Stimulated activated CD4-positive, alpha-beta T cell treated with anti-CD3 and anti-CD28 coated beads, Interleukin-15, amount 100 ng/mL, for 24 hours (primary cell): ENCODE measurements around the gene CA9.

ENCODE experiments used
- DNase-seq: peaks from one replicate; pipeline ENCODE4 v3.0.0-alpha.2; 2020

CA9 gene

DNA sequence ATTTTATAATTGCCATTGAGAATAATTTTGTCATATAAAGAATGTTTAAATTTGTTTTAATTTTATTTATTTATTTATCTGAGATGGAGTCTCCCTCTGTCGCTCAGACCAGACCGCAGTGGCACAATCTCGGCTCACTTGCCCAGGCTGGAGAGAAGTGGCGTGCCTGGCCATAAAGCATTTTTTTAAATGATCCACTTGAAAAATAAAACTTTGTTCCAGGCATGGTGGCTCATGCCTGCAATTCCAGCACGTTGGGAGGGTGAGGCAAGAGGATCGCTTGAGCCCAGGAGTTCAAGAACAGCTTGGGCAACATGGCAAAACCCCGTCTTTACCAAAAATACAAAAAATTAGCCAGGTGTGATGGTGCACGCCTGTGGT, 20.9 kb upstream of the CA9 start:
- DNase-seq, result no peak

DNA sequence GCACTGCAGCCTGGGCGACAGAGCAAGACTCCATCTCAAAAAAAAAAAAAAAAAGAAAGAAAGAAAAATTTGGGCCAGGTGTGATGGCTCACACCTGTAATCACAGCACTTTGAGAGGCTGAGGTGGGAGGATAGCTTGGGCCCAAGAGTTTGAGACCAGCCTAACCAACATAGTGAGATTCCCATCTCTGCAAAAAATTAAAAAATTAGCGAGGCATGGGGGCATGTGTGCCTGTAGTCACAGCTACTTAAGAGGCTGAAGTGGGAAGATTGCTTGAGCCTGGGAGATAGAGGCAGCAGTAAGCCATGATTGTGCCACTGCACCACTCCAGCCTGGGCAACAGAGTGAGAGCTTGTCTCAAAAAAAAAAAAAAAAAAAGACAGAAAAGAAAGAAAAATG, 20.1 kb upstream of the CA9 start:
- DNase-seq, result no peak

DNA sequence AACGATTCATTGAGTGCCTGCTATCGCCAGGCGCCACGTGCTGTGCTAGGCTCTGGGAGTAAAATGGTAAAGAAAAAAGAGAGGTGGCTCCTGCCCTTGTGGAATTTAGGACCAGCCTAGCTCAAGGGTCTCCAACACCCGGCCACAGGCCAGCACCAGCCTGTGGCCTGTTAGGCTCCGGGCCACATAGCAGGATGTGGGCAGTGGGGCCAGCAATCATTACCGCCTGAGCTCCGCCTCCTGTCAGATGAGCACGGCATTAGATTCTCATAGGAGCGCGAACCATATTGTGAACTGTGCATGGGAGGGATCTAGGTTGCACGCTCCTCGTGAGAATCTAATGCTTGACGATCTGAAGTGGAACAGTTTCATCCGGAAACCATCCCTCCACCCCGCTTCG, 17.4 kb upstream of the CA9 start:
- no peak for DNase-seq

DNA sequence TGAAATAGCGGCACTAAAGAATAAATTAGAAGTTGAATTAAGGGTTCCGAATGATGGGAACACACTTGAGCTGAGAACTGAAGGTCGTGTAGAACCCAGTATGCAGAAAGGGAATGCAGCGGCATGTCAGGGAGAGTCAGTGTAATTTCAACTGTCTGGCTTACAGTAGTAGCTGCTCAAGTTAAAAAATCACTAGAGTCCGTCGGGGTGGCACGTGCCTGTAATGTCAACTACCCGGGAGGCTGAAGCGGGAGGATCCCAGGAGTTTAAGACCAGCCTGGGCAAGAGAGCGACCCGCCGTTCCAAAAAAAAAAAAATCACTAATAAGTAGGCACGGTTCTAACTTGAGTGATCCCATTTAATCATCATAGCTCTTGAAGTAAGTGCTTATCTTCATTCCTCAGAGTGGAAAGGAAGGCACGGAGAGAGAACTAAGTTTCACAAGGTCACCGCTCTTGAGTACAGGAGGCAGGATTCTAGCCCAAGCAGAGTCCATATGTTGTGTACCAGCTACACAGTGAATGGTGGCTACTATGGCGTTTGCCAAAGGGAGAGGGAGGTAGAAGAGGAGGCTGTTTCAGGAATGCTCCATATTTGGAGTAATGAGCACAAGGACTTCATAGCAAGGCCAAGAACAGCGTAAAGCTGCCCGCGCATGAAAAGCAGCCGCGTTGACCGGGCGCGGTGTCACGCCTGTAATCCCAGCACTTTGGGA, 16.7 kb upstream of the CA9 start:
- no peak for DNase-seq

DNA sequence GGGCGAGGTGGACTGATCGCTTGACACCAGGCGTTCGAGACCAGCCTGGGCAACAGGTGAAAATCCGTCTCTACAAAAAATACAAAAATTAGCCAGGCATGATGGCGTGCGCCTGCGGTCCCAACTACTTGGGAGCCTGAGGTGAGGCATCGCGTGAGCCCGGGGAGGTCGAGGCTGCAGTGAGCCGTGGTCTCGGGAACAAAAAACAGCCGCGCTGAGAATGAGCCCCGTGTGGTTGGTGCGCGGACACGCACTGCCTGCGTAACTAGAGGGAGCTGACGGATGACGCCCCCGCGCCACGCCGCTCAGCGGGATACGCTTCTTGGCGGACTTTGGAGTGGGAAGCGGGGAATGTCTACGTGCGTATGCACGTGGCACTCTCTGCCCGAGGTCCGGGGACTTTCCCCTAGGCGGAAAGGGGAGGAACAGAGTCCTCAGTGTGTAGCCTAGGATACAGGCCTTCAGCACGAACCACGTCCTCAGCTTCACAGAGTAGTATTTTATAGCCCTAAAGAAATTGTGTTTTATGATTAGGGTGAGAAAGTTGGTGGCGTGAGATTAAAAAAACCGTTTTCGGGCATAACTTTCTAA, 16.1 kb upstream of the CA9 start, which contains the start of gene RMRP:
RMRP (minus strand) TSS at position 474 of the 591 bp plus-strand sequence.
- DNase-seq, result peak; percentile 98

DNA sequence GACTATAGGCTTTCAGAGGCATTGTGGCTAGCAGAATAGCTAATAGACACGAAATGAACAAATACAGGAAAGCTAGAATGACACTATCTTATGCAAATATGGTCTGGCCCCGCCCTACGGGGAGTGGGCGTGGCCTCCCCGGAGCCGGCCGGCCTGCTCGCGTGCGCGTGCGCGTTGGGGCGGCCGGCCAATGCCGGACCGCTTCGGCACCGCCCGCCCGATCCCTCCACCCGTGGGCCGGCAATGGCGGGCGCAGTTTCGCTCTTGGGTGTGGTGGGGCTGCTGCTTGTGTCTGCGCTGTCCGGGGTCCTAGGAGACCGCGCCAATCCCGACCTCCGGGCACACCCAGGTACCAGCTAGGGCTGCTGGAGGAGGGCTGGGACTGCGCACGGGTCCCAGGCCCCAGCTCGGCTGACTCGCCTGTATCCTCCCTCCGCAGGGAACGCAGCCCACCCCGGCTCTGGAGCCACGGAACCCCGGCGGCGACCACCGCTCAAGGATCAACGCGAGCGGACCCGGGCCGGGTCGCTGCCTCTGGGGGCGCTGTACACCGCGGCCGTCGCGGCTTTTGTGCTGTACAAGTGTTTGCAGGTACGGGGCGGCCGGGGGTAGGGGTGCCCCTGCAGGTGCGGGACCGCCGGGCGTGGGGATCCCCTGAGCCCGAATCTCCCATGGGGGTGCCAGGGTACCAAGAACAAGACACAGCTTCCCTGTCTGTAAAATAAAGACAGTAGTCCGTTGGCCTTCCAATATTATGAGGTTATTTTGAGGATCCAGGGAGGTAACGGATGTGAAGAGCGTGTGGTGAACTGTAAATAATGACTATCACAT, 15.4 kb upstream of the CA9 start, which contains the start of gene CCDC107:
CCDC107 (plus strand) TSS at position 156 of the 831 bp plus-strand sequence; CDS start at position 244, 88 bp downstream.
- peak; percentile 87 for DNase-seq

DNA sequence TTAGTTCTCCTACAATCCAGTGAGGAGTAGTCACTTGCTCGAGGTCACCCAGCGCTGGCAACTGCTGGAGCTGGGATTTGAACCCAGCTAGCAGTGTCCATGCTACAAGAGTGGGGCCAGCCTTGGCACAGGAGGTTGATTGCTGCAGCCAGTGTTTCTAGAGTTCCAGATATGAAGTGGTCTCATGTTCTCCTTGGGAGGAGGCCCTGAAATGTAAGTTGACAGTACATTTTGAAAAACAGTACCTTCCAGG, 14.8 kb upstream of the CA9 start:
- peak; percentile 41 for DNase-seq

DNA sequence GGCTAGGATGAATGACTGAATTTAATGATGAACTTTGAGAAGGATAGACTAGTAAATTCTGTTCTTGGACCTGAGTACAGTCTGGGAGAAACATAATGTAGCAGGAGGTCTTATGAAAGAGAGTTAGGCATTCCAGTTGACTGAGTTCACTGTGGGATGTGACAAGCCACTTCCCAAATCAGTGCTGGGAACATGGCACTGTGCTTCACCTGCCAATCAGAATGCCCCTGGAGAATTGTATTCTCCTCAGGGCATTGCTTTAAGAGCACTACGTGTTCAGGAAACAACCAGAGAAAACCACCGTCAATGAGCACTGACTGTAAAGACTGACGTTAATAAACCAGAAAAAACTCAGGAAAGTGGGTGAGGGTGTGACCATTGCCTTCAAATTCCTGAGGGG, 14.4 kb upstream of the CA9 start:
- DNase-seq, result no peak

DNA sequence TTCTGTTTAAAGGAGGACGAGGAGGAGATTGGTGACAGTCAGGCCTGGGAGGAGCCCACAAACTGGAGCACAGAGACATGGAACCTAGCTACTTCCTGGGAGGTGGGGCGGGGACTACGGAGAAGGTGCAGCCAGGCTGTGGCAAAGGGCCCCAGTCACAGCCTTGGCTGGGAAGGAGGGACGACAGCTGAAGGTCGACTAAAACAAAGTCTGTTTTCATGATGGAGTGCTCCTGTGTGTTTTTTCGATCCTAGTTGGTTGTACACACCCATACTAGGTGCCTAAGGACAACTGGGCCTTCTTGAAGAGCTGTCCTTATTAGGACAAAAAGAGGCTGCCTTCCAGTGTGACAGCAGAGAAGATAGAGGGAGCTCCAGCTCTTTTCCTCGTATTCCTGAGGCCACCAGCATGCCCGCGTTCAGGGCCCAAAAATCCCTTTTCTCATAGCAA, 12.7 kb upstream of the CA9 start:
- no peak for DNase-seq

DNA sequence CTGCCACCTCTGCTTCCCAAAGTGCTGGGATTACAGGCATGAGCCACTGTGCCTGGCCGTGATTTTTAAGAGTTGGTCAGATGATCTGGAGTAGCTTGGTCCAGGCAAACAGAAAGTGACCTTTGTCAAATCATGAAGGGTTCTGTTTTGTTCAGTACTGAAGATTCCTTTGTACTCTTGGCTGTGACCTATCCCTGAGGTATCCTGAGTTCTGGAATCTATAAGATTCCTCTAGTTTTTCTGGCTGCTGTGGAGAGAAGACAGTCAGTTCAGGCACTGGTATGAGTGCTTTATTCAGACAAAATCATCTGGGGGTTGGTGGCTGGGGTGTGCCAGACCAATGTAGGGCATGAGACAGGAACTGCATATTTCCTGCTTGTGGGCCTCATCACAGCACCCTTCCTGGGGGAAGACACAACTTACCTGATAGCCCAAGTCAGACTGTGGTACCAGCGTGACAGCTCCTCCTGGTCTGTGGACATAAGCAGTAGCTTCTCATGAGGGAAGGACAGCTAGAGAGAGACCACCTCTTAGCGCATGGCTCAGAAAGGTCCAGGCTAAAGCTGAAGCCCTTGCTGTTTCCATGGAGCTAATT, 11.9 kb upstream of the CA9 start:
- no peak for DNase-seq

DNA sequence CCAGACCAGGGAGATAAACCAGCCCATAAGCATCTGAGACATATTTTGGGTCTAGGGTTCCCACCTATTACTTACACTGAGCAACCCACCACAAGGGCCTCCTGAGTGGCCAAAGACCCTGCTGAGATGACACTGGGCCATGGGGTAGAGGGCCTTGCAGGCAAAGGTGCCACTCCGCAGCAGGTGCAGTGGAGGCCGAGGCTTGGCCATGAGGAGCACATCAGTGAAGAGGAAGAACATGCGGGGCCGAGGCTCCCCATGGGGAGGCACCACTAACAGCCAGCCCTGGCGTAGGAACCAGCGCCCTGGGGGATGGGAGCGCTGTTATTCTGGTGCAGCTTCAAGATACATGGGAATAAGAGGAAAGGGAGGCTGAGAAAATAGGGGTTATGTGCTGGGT, 11.3 kb upstream of the CA9 start:
- no peak for DNase-seq

DNA sequence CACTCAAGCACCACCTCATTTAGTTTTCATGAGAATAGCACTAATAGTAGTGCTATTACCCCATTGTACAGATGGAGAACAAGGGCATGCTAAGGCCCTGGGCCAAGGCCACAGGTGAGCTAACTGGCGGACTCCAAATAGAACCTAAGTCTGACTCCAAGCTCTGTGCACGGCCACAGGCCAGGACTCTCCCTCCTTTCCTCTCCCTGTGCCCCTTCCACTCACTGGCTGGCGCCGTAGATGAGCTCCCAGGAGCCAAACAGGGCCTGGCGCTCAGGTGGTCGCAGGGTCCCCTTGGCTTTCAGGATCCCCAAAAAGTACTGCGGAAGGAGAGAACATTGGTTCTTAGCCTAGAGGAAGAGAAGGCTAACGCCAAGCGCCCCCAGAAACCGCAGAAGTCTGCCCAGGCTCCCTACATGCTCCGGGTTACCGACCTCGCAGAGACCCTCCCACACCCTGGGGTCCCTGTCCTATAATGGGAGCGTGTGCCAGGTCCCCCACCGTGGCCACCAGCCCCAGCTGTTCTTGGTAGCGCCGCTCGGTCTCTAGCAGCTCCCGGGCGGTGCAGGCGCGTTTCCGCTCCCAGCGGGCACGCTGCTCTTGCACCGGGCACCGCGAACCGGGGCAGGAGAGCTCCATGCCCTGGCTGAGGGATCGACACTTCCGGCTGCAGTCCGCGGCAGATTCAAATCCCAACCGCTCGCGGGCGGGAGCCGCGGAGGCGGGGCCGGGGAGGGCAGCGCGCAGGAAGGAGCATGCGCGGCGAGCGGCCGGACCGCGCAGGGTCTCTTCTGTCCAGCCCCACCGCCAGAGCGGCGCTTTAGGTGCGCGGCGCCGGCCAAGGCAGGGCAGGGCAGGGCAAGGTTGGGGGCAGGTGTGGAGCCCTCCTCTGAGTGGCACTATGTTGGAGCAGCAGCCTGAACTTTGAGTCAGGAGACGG, 8.9 kb upstream of the CA9 start, which contains the start of gene ARHGEF39:
ARHGEF39 (minus strand) TSS at position 665 of the 940 bp plus-strand sequence; CDS start at position 639, 26 bp downstream.
- DNase-seq, result peak; percentile 88

DNA sequence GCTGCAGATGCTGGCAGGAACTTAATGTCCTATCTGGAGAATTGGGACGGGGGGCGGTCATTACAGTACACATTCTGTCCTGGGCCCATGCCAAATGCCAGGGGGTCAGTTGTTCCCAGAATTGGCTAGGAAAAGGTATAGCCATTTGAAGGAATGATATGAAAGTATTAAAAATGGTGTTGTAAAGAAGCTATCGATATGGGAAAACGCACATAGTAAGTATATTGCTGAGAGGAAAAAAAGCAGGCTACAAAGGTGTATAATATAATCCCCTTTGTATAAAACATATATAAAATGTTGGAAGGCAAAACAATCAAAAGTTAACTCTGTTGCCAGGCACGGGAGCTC, 8.3 kb upstream of the CA9 start:
- no peak for DNase-seq

DNA sequence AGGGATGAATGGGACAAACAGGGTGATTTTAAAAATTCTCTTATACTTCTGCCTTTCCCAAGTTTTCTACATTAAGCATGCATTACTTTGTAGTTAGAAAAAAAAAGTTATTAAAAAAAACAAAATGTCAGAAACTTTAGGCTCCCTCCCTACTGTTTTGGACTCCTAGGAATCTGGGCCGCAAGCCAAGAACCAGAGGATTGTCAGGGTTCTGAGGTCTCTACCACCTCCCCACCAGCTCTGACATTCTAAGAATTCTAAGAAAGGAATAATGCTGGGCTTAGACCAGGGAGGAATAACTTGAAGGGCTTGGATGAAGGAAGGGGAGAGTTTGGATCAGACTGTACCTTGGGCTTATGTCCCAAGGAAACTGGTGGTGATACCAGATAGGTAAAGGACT, 7.7 kb upstream of the CA9 start:
- no peak for DNase-seq

DNA sequence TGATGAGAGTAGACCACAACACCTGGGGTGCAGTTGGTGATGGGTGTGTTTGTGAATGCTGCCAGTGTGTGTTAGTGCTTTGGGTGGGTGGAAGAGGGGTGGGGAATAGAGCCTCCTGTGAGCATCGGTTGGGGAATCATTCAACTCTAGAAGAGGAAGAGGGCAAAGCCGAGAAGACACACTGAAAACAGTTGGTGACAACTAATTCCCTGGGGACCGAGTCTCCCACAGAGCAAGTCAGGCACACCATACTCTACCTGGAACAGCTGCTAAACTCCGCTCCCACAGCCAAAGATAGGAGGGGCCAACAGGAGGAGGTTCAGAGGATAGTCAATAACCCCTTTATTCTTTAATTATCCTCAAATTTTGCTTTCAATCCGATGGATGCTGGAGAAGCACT, 7.2 kb upstream of the CA9 start:
- no peak for DNase-seq

DNA sequence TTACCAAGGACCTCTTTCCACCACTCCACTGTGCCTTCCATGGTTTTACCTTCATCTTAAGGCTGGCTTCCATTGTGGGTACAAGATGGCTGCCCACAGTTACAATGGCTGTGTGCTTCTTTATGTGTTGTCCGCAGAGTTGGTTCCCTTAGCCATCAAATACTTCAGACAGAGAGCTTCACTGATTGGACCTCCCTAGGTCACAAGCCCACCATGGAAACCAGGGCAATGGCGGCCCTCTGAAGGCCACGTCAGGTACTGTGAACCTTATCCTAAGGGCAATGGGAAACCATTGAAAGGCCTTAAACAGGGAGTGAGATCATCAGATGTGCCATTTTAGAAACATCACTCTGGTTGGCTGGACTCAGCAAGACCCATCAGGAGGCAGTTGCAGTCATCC, 5.8 kb upstream of the CA9 start:
- no peak for DNase-seq

DNA sequence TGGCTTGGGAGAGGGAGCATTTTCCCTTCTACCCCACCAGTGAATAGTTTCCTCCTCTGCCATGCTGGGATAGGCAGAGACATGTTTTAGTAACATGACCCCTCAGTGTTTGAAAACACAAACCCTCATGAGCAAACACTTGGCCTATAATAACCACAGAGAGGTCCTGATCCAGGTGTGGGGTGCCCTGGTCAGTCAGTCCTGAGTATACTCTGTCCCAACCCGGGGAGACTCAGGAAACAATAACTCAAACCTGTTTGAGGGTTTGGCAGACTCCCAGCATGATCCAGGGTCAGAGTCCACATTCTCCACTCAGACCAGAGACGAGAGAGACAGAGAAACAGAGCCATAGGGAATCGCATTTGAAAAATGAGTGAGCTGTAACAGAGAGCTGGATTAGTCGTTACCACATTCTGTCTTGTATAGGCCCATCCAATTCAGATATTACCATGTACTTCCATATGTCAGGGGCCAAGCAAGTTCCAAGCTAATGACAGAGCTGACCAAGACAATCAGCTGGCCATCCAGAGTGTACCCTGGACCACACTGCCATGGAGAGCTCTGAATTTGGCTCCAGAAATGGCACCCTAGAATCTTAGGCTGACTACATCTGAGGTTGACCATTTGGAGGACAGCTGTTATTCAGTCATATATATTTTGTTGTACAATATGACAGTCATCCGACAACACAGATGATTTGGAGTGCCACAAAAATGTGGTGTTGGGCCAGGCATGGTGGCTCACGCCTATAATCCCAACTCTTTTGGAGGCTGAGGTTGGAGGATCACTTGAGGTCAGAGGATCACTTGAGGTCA, 4.2 kb upstream of the CA9 start:
- DNase-seq, result no peak

DNA sequence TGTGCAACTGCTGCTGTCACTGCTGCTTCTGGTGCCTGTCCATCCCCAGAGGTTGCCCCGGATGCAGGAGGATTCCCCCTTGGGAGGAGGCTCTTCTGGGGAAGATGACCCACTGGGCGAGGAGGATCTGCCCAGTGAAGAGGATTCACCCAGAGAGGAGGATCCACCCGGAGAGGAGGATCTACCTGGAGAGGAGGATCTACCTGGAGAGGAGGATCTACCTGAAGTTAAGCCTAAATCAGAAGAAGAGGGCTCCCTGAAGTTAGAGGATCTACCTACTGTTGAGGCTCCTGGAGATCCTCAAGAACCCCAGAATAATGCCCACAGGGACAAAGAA, 265 bp downstream of the CA9 start:
- DNase-seq, result no peak

DNA sequence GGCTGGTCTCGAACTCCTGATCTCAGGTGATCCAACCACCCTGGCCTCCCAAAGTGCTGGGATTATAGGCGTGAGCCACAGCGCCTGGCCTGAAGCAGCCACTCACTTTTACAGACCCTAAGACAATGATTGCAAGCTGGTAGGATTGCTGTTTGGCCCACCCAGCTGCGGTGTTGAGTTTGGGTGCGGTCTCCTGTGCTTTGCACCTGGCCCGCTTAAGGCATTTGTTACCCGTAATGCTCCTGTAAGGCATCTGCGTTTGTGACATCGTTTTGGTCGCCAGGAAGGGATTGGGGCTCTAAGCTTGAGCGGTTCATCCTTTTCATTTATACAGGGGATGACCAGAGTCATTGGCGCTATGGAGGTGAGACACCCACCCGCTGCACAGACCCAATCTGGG, 1.5 kb downstream of the CA9 start:
- no peak for DNase-seq

DNA sequence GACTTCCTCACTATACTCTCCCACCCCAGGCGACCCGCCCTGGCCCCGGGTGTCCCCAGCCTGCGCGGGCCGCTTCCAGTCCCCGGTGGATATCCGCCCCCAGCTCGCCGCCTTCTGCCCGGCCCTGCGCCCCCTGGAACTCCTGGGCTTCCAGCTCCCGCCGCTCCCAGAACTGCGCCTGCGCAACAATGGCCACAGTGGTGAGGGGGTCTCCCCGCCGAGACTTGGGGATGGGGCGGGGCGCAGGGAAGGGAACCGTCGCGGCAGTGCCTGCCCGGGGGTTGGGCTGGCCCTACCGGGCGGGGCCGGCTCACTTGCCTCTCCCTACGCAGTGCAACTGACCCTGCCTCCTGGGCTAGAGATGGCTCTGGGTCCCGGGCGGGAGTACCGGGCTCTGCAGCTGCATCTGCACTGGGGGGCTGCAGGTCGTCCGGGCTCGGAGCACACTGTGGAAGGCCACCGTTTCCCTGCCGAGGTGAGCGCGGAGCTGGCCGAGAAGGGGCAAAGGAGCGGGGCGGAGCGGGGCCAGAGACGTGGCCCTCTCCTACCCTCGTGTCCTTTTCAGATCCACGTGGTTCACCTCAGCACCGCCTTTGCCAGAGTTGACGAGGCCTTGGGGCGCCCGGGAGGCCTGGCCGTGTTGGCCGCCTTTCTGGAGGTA, 2.1 kb downstream of the CA9 start:
- DNase-seq, result peak; percentile 61

DNA sequence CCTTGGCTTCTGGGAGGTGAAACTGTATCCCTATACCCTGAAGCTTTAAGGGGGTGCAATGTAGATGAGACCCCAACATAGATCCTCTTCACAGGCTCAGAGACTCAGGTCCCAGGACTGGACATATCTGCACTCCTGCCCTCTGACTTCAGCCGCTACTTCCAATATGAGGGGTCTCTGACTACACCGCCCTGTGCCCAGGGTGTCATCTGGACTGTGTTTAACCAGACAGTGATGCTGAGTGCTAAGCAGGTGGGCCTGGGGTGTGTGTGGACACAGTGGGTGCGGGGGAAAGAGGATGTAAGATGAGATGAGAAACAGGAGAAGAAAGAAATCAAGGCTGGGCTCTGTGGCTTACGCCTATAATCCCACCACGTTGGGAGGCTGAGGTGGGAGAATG, 5.4 kb downstream of the CA9 start:
- DNase-seq, result no peak
